KOPT-K1 (cell line): ENCODE measurements around the gene SEC24B.
"Not testable (repeated sequence)": the region's sequence is repeated elsewhere in the genome, so short reads cannot be mapped to it uniquely, and the experiment has no call there.

Experiments
- H3K27ac ChIP-seq: fragments of 200-600 bp; sonication (generic); 2 replicates; pipeline ENCODE4 v1.5.1; 2016; ENCODE audit warnings: antibody characterized with exemption, mild to moderate bottlenecking, low read depth, low read length; ENCODE audit not compliant: poor library complexity, severe bottlenecking
- H3K36me3 ChIP-seq: fragments of 200-600 bp; sonication (generic); 2 replicates; pipeline ENCODE4 v1.5.1; 2017; ENCODE audit warnings: antibody characterized with exemption, mild to moderate bottlenecking, low read length, moderate library complexity; ENCODE audit not compliant: insufficient read depth
- H3K9me3 ChIP-seq: fragments of 200-600 bp; sonication (generic); 2 replicates; pipeline ENCODE4 v1.5.1; 2017; ENCODE audit warnings: antibody characterized with exemption, low read length, mild to moderate bottlenecking; ENCODE audit not compliant: insufficient read depth, poor library complexity, severe bottlenecking

Gene SEC24B

DNA sequence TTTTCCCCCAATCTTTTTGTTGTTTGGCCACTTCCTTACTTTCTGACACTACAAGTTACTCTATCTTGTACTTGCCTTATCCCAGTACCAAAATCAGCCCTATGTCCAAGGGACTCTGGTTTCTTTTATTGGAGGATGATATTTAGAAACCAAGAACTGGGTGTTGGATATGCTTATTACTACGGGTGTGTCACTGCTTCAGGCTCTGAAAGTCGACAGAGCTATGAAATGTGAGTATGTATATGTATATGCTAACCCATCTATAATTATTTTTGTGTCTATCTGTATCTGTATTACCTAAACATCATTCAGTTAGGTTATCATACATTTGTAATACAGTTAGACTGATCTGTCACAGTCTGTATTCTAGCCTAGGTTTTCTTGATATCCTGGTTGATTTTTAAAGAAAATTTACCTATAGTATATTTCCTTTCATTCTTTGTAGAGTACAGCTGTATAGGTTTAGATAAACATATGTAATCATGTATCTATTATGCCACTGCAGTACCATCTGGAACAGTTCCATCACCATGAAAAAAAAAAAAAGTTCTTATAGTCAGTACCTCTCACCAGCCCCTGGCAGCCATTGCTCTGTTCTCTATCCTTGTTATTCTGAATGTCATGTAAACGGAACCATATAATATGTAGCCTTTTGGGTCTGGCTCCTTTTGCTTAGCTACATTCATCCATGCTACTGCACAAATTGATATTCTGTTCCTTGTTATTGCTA is 18.1 kb downstream of the SEC24B start:
- Histone ChIP-seq H3K9me3 (no peaks in the 10 kb centered on the region), H3K27ac (no peak overlapping the region), H3K36me3 (peaks cover 41% of the 10 kb centered on the region)

DNA sequence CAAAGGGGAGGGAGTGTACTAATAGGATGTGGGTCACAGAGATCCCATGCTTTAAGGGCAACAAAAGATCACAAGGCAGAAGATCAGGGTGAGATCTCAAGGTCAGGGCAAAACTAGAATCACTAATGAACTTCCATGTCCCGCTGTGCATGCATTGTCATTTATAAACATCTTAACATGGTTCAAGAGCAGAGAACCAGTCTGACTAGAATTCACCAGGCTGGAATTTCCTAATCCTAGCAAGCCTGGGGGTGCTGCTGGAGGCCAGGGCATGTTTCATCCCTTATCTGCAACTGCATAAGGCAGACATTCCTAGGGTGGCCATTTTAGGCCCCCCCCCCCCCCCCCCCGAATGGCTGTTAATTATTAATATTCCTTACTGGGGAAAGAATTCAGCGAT is 19.5 kb downstream of the SEC24B start:
- not testable (repeated sequence) for H3K27ac ChIP-seq, H3K9me3 ChIP-seq
- H3K36me3 ChIP-seq: peaks cover 41% of the 10 kb centered on the region

DNA sequence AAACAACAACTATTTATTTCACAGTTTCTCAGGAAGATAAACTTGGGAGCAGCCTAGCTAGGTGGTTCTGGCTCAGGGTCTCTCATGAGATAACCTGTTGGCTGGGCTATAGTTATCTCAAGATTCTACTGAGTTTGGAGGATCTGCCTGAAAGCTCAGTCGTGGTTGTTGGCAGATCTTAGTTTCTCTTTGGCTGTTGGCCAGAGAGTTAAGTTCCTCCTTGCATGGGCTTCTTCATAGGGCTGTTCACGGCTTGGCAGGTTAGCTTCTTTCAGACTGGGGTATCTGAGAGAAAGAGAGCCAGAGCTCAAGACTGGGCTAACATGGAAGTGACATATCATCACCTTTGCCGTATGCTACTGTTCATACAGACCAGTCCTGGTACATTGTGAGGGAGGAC is 28.7 kb downstream of the SEC24B start:
- Histone ChIP-seq H3K27ac (no peak overlapping the region), H3K36me3 (peaks cover 43% of the 10 kb centered on the region), H3K9me3 (no peaks in the 10 kb centered on the region)

DNA sequence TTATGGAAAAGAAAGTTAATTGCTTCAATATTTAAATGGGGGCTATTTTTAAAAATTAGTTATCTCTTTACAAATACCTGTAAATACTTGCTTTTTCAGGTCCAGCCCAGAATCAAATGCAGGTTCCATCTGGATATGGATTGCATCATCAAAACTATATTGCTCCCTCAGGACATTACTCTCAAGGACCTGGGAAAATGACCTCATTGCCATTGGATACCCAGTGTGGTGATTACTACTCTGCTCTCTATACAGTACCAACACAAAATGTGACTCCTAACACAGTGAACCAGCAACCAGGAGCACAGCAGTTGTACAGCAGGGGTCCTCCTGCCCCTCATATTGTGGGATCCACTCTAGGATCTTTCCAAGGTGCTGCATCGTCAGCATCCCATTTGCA is 29.2 kb downstream of the SEC24B start:
- H3K36me3 ChIP-seq: peaks cover 43% of the 10 kb centered on the region

DNA sequence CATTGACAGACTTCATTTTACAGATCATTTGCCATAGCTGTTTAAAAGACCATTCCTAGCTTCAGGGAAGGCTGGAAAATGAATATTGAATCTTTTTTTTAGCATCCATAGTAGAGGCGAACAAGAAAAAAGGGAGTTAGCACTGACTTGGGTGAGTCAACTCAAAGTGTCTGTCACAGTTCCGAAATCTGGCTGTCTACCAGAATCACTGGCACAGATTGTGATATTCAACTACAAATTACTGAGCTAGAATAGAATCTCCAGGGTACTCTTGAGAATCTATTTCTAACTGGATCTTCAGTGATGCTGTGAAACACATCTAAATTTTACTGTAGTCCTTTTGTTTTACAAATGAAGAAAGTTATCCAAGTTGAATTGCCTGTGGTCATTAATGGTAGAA is 31.5 kb downstream of the SEC24B start:
- peaks cover 63% of the 10 kb centered on the region for H3K36me3 ChIP-seq
- no peaks in the 10 kb centered on the region for H3K9me3 ChIP-seq
- no peak overlapping the region for H3K27ac ChIP-seq

More for the DNA sequence above, 29.2 kb downstream of the SEC24B start:
- Histone ChIP-seq H3K27ac (no peak overlapping the region), H3K9me3 (no peaks in the 10 kb centered on the region)

DNA sequence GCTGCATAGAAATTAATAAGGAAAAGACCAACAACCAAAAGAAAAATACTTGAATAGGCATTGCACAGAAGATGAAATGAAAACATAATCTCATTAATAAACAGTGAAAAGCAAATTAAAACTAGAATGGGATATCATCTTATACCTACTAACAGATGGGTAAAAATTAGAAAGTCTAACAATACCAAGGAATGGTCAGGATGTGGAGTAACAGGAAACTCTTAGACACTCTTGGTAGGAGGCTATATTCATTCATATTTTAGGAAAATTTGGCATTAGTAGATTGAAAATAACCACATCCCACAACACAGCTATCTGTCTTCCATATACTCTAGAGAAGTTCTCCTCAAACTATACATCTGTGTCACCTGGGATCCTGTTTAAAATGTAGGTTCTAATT is 36.3 kb downstream of the SEC24B start:
- H3K27ac ChIP-seq: no peak overlapping the region
- peaks cover 76% of the 10 kb centered on the region for H3K36me3 ChIP-seq
- H3K9me3 ChIP-seq: no peaks in the 10 kb centered on the region

DNA sequence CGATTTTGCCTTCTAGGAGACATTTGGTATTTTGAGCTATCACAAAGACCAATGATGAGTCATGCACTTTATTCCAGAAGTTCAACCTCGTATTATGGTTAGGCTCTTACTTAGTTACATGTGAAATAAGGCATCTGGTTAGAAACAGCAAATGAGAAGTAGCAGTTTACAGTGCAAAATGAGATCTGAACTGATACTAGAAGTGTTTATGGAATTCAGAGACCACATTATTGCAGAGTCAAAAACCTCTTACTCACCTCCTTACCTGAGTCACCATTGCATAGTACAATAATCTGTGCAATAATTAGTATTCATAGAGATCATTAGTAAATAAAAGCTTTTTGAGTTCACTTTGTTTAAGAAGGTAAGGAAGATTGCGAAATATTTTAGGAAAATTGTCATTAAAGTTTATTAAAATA is 38.7 kb downstream of the SEC24B start:
- Histone ChIP-seq H3K9me3 (no peaks in the 10 kb centered on the region), H3K36me3 (peaks cover 70% of the 10 kb centered on the region), H3K27ac (no peak overlapping the region)

DNA sequence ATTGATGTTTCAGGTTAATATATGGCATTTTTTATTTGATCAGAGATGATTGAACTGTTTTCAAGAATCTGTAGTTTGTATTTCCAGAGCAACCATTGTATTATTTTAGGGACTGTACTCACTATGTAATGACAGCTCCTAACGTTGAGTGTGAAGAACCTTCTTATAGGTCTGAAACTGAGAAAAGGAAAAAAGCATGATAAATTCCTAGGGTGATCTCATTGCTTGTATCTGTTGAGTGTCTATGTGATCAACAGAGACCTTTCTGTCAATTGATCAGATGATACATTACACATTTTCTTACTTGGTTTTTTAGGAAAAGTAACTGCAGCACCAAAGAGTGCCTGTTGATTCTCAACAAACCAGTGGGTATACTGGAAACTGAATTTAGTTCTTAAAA is 40.2 kb downstream of the SEC24B start:
- Histone ChIP-seq H3K36me3 (peaks cover 62% of the 10 kb centered on the region), H3K9me3 (no peaks in the 10 kb centered on the region), H3K27ac (no peak overlapping the region)

DNA sequence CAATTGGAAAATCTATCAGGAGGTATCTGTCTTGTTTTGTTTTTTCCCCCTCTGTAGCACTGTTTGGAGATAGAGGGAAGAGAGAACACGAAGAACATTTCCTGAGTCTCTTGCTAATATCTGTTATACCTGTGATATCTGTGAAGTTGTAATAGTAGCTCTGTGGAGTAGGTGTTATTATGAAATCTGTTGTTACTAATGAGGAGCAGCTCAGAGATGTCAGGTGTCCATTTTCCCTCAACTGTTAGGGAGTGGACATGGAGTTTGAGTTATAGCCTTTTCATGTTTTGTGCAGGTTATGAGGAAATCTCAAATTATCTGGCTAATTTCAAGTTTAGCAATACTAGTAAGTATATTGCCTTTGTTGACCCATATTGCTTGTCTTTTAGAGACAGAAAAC is 52.4 kb downstream of the SEC24B start:
- H3K9me3 ChIP-seq: no peaks in the 10 kb centered on the region
- H3K27ac ChIP-seq: no peak overlapping the region
- H3K36me3 ChIP-seq: peaks cover 54% of the 10 kb centered on the region

DNA sequence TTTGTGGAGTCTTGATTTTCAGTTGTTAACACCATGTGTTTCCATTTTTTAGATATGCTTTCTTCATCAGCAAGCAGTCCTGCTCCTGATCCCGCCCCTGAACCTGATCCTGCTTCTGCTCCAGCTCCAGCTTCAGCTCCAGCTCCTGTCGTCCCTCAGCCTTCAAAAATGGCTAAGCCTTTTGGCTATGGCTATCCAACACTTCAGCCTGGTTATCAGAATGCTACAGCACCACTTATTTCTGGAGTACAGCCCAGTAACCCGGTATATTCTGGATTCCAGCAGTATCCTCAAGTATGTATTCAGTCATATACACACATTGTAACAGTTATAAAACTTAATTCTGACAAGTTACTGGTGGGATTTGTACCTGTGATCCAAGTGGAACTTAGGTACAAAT is 60.9 kb downstream of the SEC24B start:
- Histone ChIP-seq H3K9me3 (no peaks in the 10 kb centered on the region), H3K36me3 (peaks cover 85% of the 10 kb centered on the region), H3K27ac (no peak overlapping the region)

DNA sequence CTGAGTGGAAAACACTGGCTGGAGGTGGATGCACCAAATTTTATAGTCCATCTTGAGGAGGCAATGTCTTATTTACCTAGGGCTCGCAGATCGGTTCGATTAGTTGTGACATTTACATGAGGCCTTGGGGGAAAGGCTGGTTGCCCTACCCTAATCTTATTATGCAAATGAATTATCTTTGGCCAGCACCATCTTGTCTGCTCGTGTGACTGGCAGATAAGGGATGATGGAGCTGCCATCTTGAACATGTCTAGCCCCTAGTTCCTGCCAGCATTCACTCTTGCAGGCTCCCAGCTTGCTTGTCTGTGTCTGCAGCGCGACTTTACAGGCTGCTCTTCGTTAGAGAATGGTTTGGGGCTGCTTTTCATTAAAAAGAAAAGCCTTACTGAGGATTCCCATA is 61.9 kb downstream of the SEC24B start:
- no peak overlapping the region for H3K27ac ChIP-seq
- H3K36me3 ChIP-seq: peaks cover 94% of the 10 kb centered on the region
- no peaks in the 10 kb centered on the region for H3K9me3 ChIP-seq

DNA sequence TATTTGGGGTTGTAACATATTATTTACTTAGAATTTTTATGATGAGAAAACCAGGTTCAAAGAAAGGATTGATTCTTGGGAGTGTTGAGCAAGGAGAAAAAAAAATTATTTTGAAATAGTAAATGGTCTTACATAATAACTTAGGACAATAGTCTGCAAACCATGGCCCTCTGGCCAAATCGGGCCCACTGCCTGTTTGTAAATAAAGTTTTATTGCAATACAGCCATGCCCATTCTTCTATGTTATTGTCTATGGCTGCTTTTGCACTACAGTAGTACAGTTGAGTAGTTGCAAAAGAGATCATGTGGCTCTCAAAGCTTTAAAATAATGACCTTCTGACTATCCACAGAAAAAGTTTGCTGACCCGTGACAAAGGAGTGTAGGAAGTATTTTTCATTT is 63.3 kb downstream of the SEC24B start:
- Histone ChIP-seq H3K27ac (no peak overlapping the region), H3K36me3 (peaks cover 98% of the 10 kb centered on the region), H3K9me3 (no peaks in the 10 kb centered on the region)

DNA sequence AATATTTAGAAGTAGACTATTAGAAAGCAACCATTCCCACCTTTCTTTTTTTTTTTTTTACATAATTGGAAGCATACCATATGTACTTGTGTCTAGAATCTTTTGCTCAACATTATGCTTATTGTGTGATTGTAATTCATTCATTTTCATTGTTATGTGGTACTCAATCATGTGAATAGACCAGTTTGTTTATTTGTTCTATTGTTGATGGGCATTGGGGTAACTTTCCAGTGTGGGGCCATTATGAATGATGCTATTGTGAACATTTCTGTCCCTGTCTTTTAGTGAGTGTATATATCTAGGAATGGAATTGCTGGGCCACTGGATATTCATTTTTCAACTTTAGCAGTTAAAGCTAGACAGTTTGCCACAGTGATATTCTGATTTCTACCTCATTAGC is 63.9 kb downstream of the SEC24B start:
- no peak overlapping the region for H3K27ac ChIP-seq
- peaks cover 98% of the 10 kb centered on the region for H3K36me3 ChIP-seq
- H3K9me3 ChIP-seq: no peaks in the 10 kb centered on the region

DNA sequence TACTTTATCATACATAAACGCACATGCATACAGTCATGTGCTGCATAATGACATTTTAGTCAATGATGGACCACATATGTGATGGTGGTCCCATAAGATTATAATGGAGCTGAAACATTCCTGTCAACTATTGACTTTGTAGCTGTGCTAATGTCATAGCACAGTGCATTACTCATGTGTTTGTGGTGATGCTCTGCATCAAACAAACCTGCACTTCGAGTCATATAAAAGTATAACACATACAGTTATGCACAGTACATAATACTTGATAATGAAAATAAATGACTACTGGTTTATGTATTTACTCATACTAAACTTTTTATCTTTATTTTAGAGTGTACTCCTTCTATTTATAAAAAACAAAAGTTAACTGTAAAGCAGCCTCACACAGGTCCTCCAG is 65.9 kb downstream of the SEC24B start:
- peaks cover 96% of the 10 kb centered on the region for H3K36me3 ChIP-seq
- no peaks in the 10 kb centered on the region for H3K9me3 ChIP-seq
- no peak overlapping the region for H3K27ac ChIP-seq

DNA sequence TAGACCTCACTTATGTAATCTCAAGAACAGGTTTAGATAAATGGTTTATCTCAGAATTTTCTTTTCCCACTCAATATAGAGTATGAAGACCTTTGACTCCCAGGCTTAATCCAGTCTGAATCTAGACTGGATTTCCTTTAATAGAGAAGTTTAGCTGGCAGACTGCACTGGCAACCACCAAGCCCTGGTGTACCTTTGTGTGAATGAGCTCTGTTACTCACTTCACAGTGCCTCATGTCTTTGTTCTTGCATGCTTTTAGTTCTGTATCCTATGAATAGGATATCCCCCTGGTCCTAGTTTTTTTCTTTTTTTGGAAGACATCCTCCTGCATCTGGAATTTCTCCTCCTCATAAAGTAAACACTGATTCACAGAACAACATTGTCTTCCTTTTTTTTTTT is 73.3 kb downstream of the SEC24B start:
- Histone ChIP-seq H3K27ac (no peak overlapping the region), H3K9me3 (no peaks in the 10 kb centered on the region), H3K36me3 (peaks cover 89% of the 10 kb centered on the region)

DNA sequence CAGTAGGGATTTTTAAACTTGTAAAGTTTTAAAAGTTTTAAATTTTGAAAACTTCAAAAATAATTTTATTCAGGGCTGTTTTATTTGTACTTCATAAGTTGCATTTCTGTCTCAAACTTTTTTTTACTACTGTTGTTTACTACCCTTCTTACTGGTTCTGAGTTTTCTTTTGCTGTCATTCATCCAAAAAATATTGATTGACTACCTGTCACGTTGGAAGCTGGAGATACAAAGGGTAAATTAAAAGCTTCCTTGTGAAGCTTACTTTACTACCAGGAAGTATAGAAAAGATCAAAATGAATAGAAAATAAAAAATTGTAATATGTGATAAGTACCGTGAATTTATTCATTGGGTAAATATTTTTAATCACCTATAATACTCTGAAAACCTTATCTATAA is 77.1 kb downstream of the SEC24B start:
- no peaks in the 10 kb centered on the region for H3K9me3 ChIP-seq
- H3K36me3 ChIP-seq: peaks cover 82% of the 10 kb centered on the region

More for the DNA sequence above, 77.1 kb downstream of the SEC24B start:
- H3K27ac ChIP-seq: no peak overlapping the region
